Breast epithelium (tissue), 4 donors: ENCODE measurements around the gene ATP10B. TPM values are rescaled to one million over a fixed set of nuclear protein-coding genes. Genes with fewer than 3 reads are reported as not detected.
"Not testable (repeated sequence)": the region's sequence is repeated elsewhere in the genome, so short reads cannot be mapped to it uniquely, and the experiment has no call there.

Experiments
- DNase-seq, 2 donors: peaks; one replicate each; pipeline ENCODE4 v3.0.0-alpha.2; 2019; ENCODE audit warnings: low spot score in 2 of 2
- H3K27ac ChIP-seq, 2 donors: fragments of 200-600 bp; sonication (generic) in 1 of 2; one replicate each; pipeline ENCODE4 v1.5.1; 2016 to 2019; ENCODE audit warnings: mild to moderate bottlenecking in 1 of 2
- H3K27me3 ChIP-seq, 2 donors: fragments of 200-600 bp; sonication (generic) in 1 of 2; one replicate each; pipeline versions ENCODE4 v1.5.1 to v1.6.0; 2017 to 2019; ENCODE audit warnings: control low read depth in 1 of 2, mild to moderate bottlenecking in 1 of 2
- H3K36me3 ChIP-seq: fragments of 200-600 bp; one replicate; pipeline ENCODE4 v1.5.1; 2019
- H3K4me1 ChIP-seq, 2 donors: fragments of 200-600 bp; sonication (generic); one replicate each; pipeline ENCODE4 v1.5.1; 2016 to 2019; ENCODE audit warnings: control low read depth in 1 of 2
- H3K4me3 ChIP-seq, 3 donors: fragments of 200-600 bp; sonication (generic); 1 replicate in 2 of 3; 2 replicates in 1 of 3; pipeline ENCODE4 v1.5.1; 2016 to 2019; ENCODE audit warnings: mild to moderate bottlenecking in 3 of 3, moderate library complexity in 2 of 3
- H3K9me3 ChIP-seq, 2 donors: fragments of 200-600 bp; sonication (generic) in 1 of 2; one replicate each; pipeline ENCODE4 v1.5.1; 2016 to 2019; ENCODE audit warnings: control low read depth in 1 of 2
- CTCF ChIP-seq, 3 donors: fragments of 450-650 bp; IDR thresholded peaks; one replicate each; pipeline ENCODE4 v1.5.1; 2016 to 2017; ENCODE audit warnings: antibody characterized with exemption in 3 of 3, mild to moderate bottlenecking in 3 of 3, moderate library complexity in 3 of 3
- POLR2A ChIP-seq: fragments of 450-650 bp; IDR thresholded peaks from one replicate; pipeline ENCODE4 v1.6.1; 2016; ENCODE audit warnings: antibody characterized with exemption, mild to moderate bottlenecking, moderate library complexity
- POLR2AphosphoS5 ChIP-seq, 3 donors: sonication (generic); formaldehyde crosslinking; IDR thresholded peaks; one replicate each; pipeline ENCODE4 v1.6.1; 2017; ENCODE audit warnings: antibody characterized with exemption in 3 of 3
- intact Hi-C: fragments of 100-400 bp; cut with DNase I; formaldehyde crosslinking; loops from one replicate; pipeline ENCODE4 v1.15.1; 2023; ENCODE audit warnings: low total_unique reads
- total RNA-seq, 3 donors: library from RNA; depleted of rRNA; stranded (reverse); fragments of >200 nt; gene quantifications; one replicate each; pipeline ENCODE4 v1.1.0, GENCODE V29; 2016

ATP10B gene
- 1 to 10 TPM in 1 of 3 donors, under 1 TPM in 1, not detected in 1; under 0.01 to 2.9 TPM for total RNA-seq

GRCh38 chr5:160852049-160852448 is at the start of gene ATP10B:
ATP10B (minus strand) TSS chr5:160852211; CDS start chr5:160688074, 164,137 bp downstream.
- H3K4me1 ChIP-seq: no peaks in the 10 kb centered on the region
- H3K9me3 ChIP-seq: no peaks in the 10 kb centered on the region
- H3K36me3 ChIP-seq: no peaks in the 10 kb centered on the region
- H3K27me3 ChIP-seq: no peaks in the 10 kb centered on the region
- H3K4me3 ChIP-seq: no peak within 1 kb of the TSS
- no peak for DNase-seq
- intact Hi-C loops: no loop called here
- TF ChIP-seq CTCF (IDR thresholded peaks at IDR 0.05): no peak
- TF ChIP-seq POLR2AphosphoS5 (IDR thresholded peaks at IDR 0.05): no peak
- no peak within 1 kb of the TSS for H3K27ac ChIP-seq

- intact Hi-C loops: no loop called here
- DNase-seq: no peak
- TF ChIP-seq POLR2A: no peak
- TF ChIP-seq CTCF (IDR thresholded peaks at IDR 0.05): no peak
- TF ChIP-seq POLR2AphosphoS5 (IDR thresholded peaks at IDR 0.05): no peak
- Histone ChIP-seq H3K9me3 (no peaks in the 10 kb centered on the region), H3K36me3 (no peaks in the 10 kb centered on the region), H3K4me1 (no peaks in the 10 kb centered on the region), H3K27ac (no peak overlapping the region), H3K4me3 (no peak overlapping the region), H3K27me3 (no peaks in the 10 kb centered on the region)
Measured at GRCh38 chr5:160901656-160902055, 49.6 kb upstream of the ATP10B start.

GRCh38 chr5:160899735-160900134 is 47.7 kb upstream of the ATP10B start:
- Histone ChIP-seq H3K4me3 (no peak overlapping the region), H3K9me3 (no peaks in the 10 kb centered on the region), H3K27ac (no peak overlapping the region), H3K27me3 (no peaks in the 10 kb centered on the region), H3K4me1 (no peaks in the 10 kb centered on the region), H3K36me3 (no peaks in the 10 kb centered on the region)
- DNase-seq: no peak
- TF ChIP-seq POLR2A: no peak
- no peak for TF ChIP-seq CTCF (IDR thresholded peaks at IDR 0.05)
- no peak for TF ChIP-seq POLR2AphosphoS5 (IDR thresholded peaks at IDR 0.05)
- intact Hi-C loops: no loop called here

GRCh38 chr5:160893180-160893964 is 41.4 kb upstream of the ATP10B start:
- DNase-seq, H3K27me3 ChIP-seq, H3K4me3 ChIP-seq, H3K4me1 ChIP-seq, intact Hi-C loops, H3K27ac ChIP-seq, H3K9me3 ChIP-seq, H3K36me3 ChIP-seq: not testable (repeated sequence)

- TF ChIP-seq POLR2A (no peak), CTCF (IDR thresholded peaks at IDR 0.05) (no peak), POLR2AphosphoS5 (IDR thresholded peaks at IDR 0.05) (no peak)
- no peaks in the 10 kb centered on the region for H3K36me3 ChIP-seq
- no peaks in the 10 kb centered on the region for H3K4me1 ChIP-seq
- H3K27me3 ChIP-seq: no peaks in the 10 kb centered on the region
- DNase-seq: no peak
- no peaks in the 10 kb centered on the region for H3K9me3 ChIP-seq
- H3K4me3 ChIP-seq: no peak overlapping the region
- H3K27ac ChIP-seq: no peak overlapping the region
- intact Hi-C loops: no loop called here
Measured at GRCh38 chr5:160887780-160888179, 35.8 kb upstream of the ATP10B start.

GRCh38 chr5:160873560-160874200 is 21.7 kb upstream of the ATP10B start:
- H3K27ac ChIP-seq, H3K36me3 ChIP-seq, H3K9me3 ChIP-seq, intact Hi-C loops, H3K4me3 ChIP-seq, DNase-seq, H3K4me1 ChIP-seq, H3K27me3 ChIP-seq: not testable (repeated sequence)
